ENCODE results near the gene ZC3H12A.

The ZC3H12A gene

DNA sequence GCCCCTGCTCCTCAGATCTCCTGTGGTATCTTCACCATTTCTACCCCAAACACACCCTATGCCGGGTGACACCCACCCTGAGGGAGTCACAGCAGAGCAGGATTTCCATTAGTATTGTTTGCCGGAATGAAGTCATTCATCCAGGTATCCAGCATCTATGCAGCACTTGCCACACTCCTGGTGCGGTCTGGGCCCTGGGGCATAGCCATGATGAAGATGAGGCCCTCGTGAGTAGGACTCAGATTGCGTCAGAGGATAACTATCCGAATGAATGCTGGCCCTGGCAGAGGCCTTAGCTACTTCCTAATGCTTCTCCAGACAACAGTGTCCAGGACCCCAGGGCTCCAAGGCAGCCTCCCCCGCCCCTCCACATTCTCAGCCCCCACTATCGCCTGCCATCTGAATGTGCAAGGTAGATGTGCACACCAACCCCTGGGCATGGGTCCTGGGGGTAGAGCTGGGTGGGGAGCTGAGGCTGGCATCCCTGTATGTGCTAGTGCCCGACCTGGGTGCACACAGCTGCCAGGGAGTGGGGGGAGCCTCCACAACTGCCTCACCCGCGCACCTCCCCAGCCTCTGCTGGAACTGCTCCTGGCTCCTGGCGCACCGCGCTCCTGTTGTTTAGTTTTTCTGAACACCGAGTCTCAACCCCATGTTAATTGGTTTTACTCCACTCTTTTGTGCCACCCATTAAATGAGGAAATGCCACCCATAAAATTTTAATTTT lies 25.5 kb upstream of the ZC3H12A start:
- H2BK5ac ChIP-seq (ENCODE audit: low read length) = no peak overlapping the region
- peak overlapping the region; percentile 49 for H3K56ac ChIP-seq (ENCODE audit: low read length)
- no peak overlapping the region for H2BK120ac ChIP-seq (ENCODE audit: low read depth, low read length)
- H2BK15ac ChIP-seq (replicated peaks; ENCODE audit: low read depth) = no peak overlapping the region
- no peak overlapping the region for H3K4me3 ChIP-seq (ENCODE audit: low read length)
- H3K18ac ChIP-seq (ENCODE audit: low read length) = no peak overlapping the region
- peaks cover 9% of the 10 kb centered on the region for H3K4me1 ChIP-seq (ENCODE audit: control insufficient read depth, low read depth, low read length)
- no peak overlapping the region for H3K4ac ChIP-seq (ENCODE audit: low read depth, low read length)
- H3K79me2 ChIP-seq (ENCODE audit: control insufficient read depth, insufficient read depth, low read length) = no peaks in the 10 kb centered on the region
- no peaks in the 10 kb centered on the region for H3K27me3 ChIP-seq (ENCODE audit: insufficient read depth, low read length, poor library complexity)
- peak; percentile 73 for DNase-seq
- no peak overlapping the region for H4K8ac ChIP-seq (ENCODE audit: low read depth, low read length)
- no peak overlapping the region for H3K9ac ChIP-seq (ENCODE audit: low read length)
- no peaks in the 10 kb centered on the region for H3K36me3 ChIP-seq (ENCODE audit: control insufficient read depth, insufficient read depth, low read length)
- peak overlapping the region; percentile 80 for H3K23ac ChIP-seq (ENCODE audit: low read length)
- no peak overlapping the region for H2AK5ac ChIP-seq (ENCODE audit: low read length)
- no peaks in the 10 kb centered on the region for H3K79me1 ChIP-seq (ENCODE audit: low read length)
- no peak overlapping the region for H3K4me2 ChIP-seq (ENCODE audit: low read length)
- no peak overlapping the region for H4K5ac ChIP-seq (ENCODE audit: low read length)
- WGBS (ENCODE audit: extremely low coverage, insufficient coverage, low lambda C conversion rate) = no CpG with 5 or more reads among the region's 15 CpGs
- no peak overlapping the region for H3K27ac ChIP-seq (ENCODE audit: low read depth, low read length)

DNA sequence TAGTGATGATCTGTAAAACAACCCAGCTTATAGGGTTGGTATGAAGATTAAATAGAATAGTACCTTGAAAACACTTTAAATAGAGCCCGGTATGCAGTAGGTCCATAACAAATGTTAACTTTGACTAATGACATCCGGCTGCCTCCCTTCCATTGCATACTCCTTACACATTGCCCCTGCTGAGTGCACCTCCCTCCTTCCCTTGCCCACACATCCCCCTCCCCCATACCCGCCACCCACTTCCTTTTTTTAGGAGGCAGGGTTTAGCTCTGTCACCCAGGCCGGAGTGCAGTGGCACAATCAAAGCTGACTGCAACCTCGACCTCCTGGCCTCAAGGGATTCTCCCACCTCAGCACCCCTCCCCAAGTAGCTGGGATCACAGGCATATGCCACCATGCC lies 24.4 kb upstream of the ZC3H12A start:
- Histone ChIP-seq H2AK5ac (ENCODE audit: low read length) (no peak overlapping the region), H3K56ac (ENCODE audit: low read length) (no peak overlapping the region), H4K8ac (ENCODE audit: low read depth, low read length) (no peak overlapping the region), H4K5ac (ENCODE audit: low read length) (no peak overlapping the region), H3K4ac (ENCODE audit: low read depth, low read length) (no peak overlapping the region), H3K27ac (ENCODE audit: low read depth, low read length) (no peak overlapping the region), H3K4me2 (ENCODE audit: low read length) (no peak overlapping the region), H3K79me1 (ENCODE audit: low read length) (no peaks in the 10 kb centered on the region), H2BK5ac (ENCODE audit: low read length) (no peak overlapping the region), H3K36me3 (ENCODE audit: control insufficient read depth, insufficient read depth, low read length) (no peaks in the 10 kb centered on the region), H3K79me2 (ENCODE audit: control insufficient read depth, insufficient read depth, low read length) (no peaks in the 10 kb centered on the region), H3K4me1 (ENCODE audit: control insufficient read depth, low read depth, low read length) (peaks cover 9% of the 10 kb centered on the region), H3K27me3 (ENCODE audit: insufficient read depth, low read length, poor library complexity) (no peaks in the 10 kb centered on the region), H3K9ac (ENCODE audit: low read length) (no peak overlapping the region), H2BK120ac (ENCODE audit: low read depth, low read length) (no peak overlapping the region), H3K18ac (ENCODE audit: low read length) (no peak overlapping the region), H2BK15ac (replicated peaks; ENCODE audit: low read depth) (no peak overlapping the region), H3K4me3 (ENCODE audit: low read length) (no peak overlapping the region), H3K23ac (ENCODE audit: low read length) (no peak overlapping the region)
- no CpG with 5 or more reads among the region's 5 CpGs for WGBS (ENCODE audit: extremely low coverage, insufficient coverage, low lambda C conversion rate)
- no peak for DNase-seq

DNA sequence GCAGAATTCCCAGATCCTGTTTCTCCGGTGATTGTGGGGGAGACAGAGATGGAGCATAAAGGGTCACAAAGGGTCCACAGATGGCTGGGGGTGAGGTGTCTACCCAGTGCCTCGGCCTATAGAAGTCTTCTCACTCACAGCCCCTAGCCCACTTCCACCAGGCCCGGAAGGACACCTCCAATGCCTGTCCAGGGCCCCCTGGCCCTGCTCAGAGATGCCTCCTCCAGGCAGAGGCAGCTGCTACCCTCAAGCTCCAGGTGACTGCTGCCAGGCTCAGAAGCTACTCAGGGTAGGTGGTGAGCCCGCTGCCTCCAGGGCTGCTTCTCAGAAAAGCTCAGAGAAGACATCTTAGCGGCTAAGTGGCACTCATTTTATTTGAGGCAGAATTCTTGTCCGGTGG lies 22.0 kb upstream of the ZC3H12A start:
- H4K5ac ChIP-seq (ENCODE audit: low read length) = no peak overlapping the region
- no peak overlapping the region for H4K8ac ChIP-seq (ENCODE audit: low read depth, low read length)
- no peaks in the 10 kb centered on the region for H3K79me2 ChIP-seq (ENCODE audit: control insufficient read depth, insufficient read depth, low read length)
- H2BK120ac ChIP-seq (ENCODE audit: low read depth, low read length) = no peak overlapping the region
- no peaks in the 10 kb centered on the region for H3K79me1 ChIP-seq (ENCODE audit: low read length)
- H3K27ac ChIP-seq (ENCODE audit: low read depth, low read length) = peak overlapping the region; percentile 45
- no peaks in the 10 kb centered on the region for H3K36me3 ChIP-seq (ENCODE audit: control insufficient read depth, insufficient read depth, low read length)
- H3K23ac ChIP-seq (ENCODE audit: low read length) = peak overlapping the region; percentile 89
- peak overlapping the region; percentile 85 for H3K56ac ChIP-seq (ENCODE audit: low read length)
- H3K4me2 ChIP-seq (ENCODE audit: low read length) = no peak overlapping the region
- peaks cover 9% of the 10 kb centered on the region for H3K4me1 ChIP-seq (ENCODE audit: control insufficient read depth, low read depth, low read length)
- no peak for DNase-seq
- peak overlapping the region; percentile 24 for H3K18ac ChIP-seq (ENCODE audit: low read length)
- peak overlapping the region; percentile 45 for H3K9ac ChIP-seq (ENCODE audit: low read length)
- WGBS (ENCODE audit: extremely low coverage, insufficient coverage, low lambda C conversion rate) = no CpG with 5 or more reads among the region's 6 CpGs
- no peaks in the 10 kb centered on the region for H3K27me3 ChIP-seq (ENCODE audit: insufficient read depth, low read length, poor library complexity)
- H3K4me3 ChIP-seq (ENCODE audit: low read length) = no peak overlapping the region
- no peak overlapping the region for H3K4ac ChIP-seq (ENCODE audit: low read depth, low read length)
- no peak overlapping the region for H2BK5ac ChIP-seq (ENCODE audit: low read length)
- H2BK15ac ChIP-seq (replicated peaks; ENCODE audit: low read depth) = no peak overlapping the region
- no peak overlapping the region for H2AK5ac ChIP-seq (ENCODE audit: low read length)

DNA sequence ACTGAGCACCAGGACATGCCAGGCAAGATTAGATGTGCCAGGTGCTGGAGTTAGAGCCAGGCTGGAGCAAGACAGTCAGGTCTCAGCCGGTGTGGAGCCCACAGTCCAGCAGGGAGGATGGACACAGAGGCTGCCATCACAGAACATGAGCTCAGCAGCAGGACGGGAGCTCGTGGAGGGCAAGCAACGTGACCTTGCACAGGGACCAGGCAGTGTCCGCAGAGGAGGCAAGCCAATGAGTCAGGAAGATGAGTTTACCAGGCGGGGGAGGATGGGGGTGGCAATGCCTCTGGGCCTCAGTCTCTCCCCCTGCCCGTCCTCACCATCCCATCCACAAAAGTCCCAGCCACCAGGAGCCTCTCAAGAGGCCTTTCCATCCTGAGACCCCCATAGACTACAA lies 20.7 kb upstream of the ZC3H12A start:
- Histone ChIP-seq H3K4ac (ENCODE audit: low read depth, low read length) (no peak overlapping the region), H2BK15ac (replicated peaks; ENCODE audit: low read depth) (no peak overlapping the region), H3K9ac (ENCODE audit: low read length) (no peak overlapping the region), H2BK5ac (ENCODE audit: low read length) (no peak overlapping the region), H4K8ac (ENCODE audit: low read depth, low read length) (no peak overlapping the region), H2BK120ac (ENCODE audit: low read depth, low read length) (no peak overlapping the region), H3K4me2 (ENCODE audit: low read length) (no peak overlapping the region), H3K27me3 (ENCODE audit: insufficient read depth, low read length, poor library complexity) (no peaks in the 10 kb centered on the region), H3K27ac (ENCODE audit: low read depth, low read length) (no peak overlapping the region), H3K56ac (ENCODE audit: low read length) (no peak overlapping the region), H2AK5ac (ENCODE audit: low read length) (peak overlapping the region; percentile 45), H4K5ac (ENCODE audit: low read length) (no peak overlapping the region), H3K36me3 (ENCODE audit: control insufficient read depth, insufficient read depth, low read length) (no peaks in the 10 kb centered on the region), H3K79me1 (ENCODE audit: low read length) (no peaks in the 10 kb centered on the region), H3K4me1 (ENCODE audit: control insufficient read depth, low read depth, low read length) (peaks cover 9% of the 10 kb centered on the region), H3K79me2 (ENCODE audit: control insufficient read depth, insufficient read depth, low read length) (no peaks in the 10 kb centered on the region), H3K23ac (ENCODE audit: low read length) (no peak overlapping the region), H3K18ac (ENCODE audit: low read length) (no peak overlapping the region), H3K4me3 (ENCODE audit: low read length) (no peak overlapping the region)
- no CpG with 5 or more reads among the region's 7 CpGs for WGBS (ENCODE audit: extremely low coverage, insufficient coverage, low lambda C conversion rate)
- no peak for DNase-seq

- no peak overlapping the region for H3K23ac ChIP-seq (ENCODE audit: low read length)
- H3K27me3 ChIP-seq (ENCODE audit: insufficient read depth, low read length, poor library complexity) = no peaks in the 10 kb centered on the region
- no peak overlapping the region for H3K18ac ChIP-seq (ENCODE audit: low read length)
- H2BK5ac ChIP-seq (ENCODE audit: low read length) = no peak overlapping the region
- H3K56ac ChIP-seq (ENCODE audit: low read length) = no peak overlapping the region
- H3K9ac ChIP-seq (ENCODE audit: low read length) = no peak overlapping the region
- H2BK120ac ChIP-seq (ENCODE audit: low read depth, low read length) = no peak overlapping the region
- H3K4me2 ChIP-seq (ENCODE audit: low read length) = no peak overlapping the region
- H3K27ac ChIP-seq (ENCODE audit: low read depth, low read length) = no peak overlapping the region
- no CpG with 5 or more reads among the region's 10 CpGs for WGBS (ENCODE audit: extremely low coverage, insufficient coverage, low lambda C conversion rate)
- H4K5ac ChIP-seq (ENCODE audit: low read length) = no peak overlapping the region
- H3K4me1 ChIP-seq (ENCODE audit: control insufficient read depth, low read depth, low read length) = peaks cover 6% of the 10 kb centered on the region
- no peaks in the 10 kb centered on the region for H3K36me3 ChIP-seq (ENCODE audit: control insufficient read depth, insufficient read depth, low read length)
- H3K4me3 ChIP-seq (ENCODE audit: low read length) = no peak overlapping the region
- H2BK15ac ChIP-seq (replicated peaks; ENCODE audit: low read depth) = no peak overlapping the region
- no peak overlapping the region for H3K4ac ChIP-seq (ENCODE audit: low read depth, low read length)
- H2AK5ac ChIP-seq (ENCODE audit: low read length) = no peak overlapping the region
- DNase-seq = no peak
- H3K79me1 ChIP-seq (ENCODE audit: low read length) = no peaks in the 10 kb centered on the region
- H4K8ac ChIP-seq (ENCODE audit: low read depth, low read length) = no peak overlapping the region
- H3K79me2 ChIP-seq (ENCODE audit: control insufficient read depth, insufficient read depth, low read length) = no peaks in the 10 kb centered on the region
These were observed 18.9 kb upstream of the ZC3H12A start for GRCh38 chr1:37455516-37455915.

DNA sequence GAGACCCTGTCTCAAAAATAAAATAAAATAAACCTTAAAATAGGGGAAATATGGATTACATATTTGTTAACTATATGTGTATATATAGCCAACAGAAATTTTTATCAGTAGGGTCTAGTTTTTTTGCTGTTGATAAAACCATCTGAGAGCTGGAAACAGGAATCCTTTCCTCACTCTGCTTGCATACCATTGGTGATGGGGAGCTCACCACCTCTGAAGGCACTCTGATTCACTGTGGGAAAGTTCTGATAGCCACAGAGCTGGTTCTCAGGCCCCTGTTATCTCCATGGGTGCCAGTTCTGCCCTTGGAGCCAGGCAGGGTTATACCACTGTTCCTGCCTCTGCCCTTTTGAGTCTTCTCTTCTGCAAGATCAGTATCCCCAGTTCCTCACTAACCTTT lies 17.8 kb upstream of the ZC3H12A start:
- Histone ChIP-seq H2AK5ac (ENCODE audit: low read length) (no peak overlapping the region), H2BK120ac (ENCODE audit: low read depth, low read length) (no peak overlapping the region), H3K27me3 (ENCODE audit: insufficient read depth, low read length, poor library complexity) (no peaks in the 10 kb centered on the region), H3K4me3 (ENCODE audit: low read length) (no peak overlapping the region), H4K5ac (ENCODE audit: low read length) (no peak overlapping the region), H3K4me1 (ENCODE audit: control insufficient read depth, low read depth, low read length) (peaks cover 6% of the 10 kb centered on the region), H2BK15ac (replicated peaks; ENCODE audit: low read depth) (no peak overlapping the region), H4K8ac (ENCODE audit: low read depth, low read length) (no peak overlapping the region), H3K9ac (ENCODE audit: low read length) (no peak overlapping the region), H2BK5ac (ENCODE audit: low read length) (no peak overlapping the region), H3K79me2 (ENCODE audit: control insufficient read depth, insufficient read depth, low read length) (no peaks in the 10 kb centered on the region), H3K4me2 (ENCODE audit: low read length) (no peak overlapping the region), H3K79me1 (ENCODE audit: low read length) (no peaks in the 10 kb centered on the region), H3K23ac (ENCODE audit: low read length) (no peak overlapping the region), H3K4ac (ENCODE audit: low read depth, low read length) (no peak overlapping the region), H3K36me3 (ENCODE audit: control insufficient read depth, insufficient read depth, low read length) (no peaks in the 10 kb centered on the region), H3K27ac (ENCODE audit: low read depth, low read length) (no peak overlapping the region), H3K56ac (ENCODE audit: low read length) (no peak overlapping the region), H3K18ac (ENCODE audit: low read length) (no peak overlapping the region)
- no peak for DNase-seq
